ENCODE data around the gene CD44. TPM values are rescaled to one million over a fixed set of nuclear protein-coding genes. Genes with fewer than 3 reads are reported as not detected.

Gene CD44
- total and polyA plus RNA-seq, 10 donors: 60.9 to 521 (median 317) TPM

DNA sequence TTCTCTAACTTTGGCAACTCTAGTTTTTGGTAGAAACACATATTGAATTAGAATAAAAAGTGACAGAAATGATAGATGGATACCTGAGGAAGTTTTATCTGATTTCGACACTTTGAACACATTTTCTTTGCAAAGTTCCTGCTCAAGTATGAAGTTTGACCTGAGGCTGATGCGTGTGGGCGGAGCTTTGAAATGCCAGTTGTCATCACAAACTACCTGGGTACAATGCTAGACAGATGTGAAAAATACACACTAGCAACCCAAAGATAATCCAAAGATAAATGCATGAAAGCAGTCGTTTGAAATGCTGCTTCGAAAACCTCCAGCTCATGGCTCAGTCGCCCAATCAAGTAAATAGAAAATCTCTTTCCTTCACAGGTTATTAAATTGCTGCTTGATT is 54.8 kb downstream of the CD44 start:
- H3K36me3 ChIP-seq: peaks cover 0 to 100% (median 48%) of the 10 kb centered on the region in 6 donors
- DNase-seq: no peak
- intact Hi-C loops (cut with DNase I; ENCODE audit: low total_unique reads): no loop called here

DNA sequence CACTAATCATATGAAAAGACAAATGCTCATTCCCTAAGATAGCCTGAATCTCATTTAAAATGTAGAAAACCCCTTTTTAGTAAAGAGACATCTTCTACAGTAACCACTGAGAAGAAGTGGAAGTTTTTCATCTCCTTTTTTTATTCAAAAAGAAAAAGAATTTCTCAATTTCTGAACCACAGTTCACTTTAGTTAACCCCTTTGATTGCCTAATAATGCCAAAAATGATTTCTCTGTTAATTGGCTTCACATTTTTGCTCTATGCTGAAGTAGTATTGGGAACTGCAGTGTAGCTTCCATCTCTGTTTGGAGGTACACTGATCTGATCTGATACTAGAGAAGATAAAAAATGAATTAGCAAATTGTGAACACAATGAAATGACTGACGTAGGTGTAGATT is 58.3 kb downstream of the CD44 start:
- H3K9me3 ChIP-seq: no peaks in the 10 kb centered on the region
- TF ChIP-seq, protein P1, sequence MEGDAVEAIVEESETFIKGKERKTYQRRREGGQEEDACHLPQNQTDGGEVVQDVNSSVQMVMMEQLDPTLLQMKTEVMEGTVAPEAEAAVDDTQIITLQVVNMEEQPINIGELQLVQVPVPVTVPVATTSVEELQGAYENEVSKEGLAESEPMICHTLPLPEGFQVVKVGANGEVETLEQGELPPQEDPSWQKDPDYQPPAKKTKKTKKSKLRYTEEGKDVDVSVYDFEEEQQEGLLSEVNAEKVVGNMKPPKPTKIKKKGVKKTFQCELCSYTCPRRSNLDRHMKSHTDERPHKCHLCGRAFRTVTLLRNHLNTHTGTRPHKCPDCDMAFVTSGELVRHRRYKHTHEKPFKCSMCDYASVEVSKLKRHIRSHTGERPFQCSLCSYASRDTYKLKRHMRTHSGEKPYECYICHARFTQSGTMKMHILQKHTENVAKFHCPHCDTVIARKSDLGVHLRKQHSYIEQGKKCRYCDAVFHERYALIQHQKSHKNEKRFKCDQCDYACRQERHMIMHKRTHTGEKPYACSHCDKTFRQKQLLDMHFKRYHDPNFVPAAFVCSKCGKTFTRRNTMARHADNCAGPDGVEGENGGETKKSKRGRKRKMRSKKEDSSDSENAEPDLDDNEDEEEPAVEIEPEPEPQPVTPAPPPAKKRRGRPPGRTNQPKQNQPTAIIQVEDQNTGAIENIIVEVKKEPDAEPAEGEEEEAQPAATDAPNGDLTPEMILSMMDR (IDR thresholded peaks at IDR 0.05 in 8 of 11, conservative IDR thresholded peaks at IDR 0.05 in 3 of 11): no peak
- TF ChIP-seq POLR2A (IDR thresholded peaks at IDR 0.05) (no peak), POLR2AphosphoS5 (IDR thresholded peaks at IDR 0.05) (no peak)
- H3K4me3 ChIP-seq: no peak overlapping the region
- intact Hi-C loops (cut with DNase I; ENCODE audit: low total_unique reads): no loop called here
- DNase-seq: no peak
- no peak overlapping the region for H3K27ac ChIP-seq
- peaks cover 5 to 62% (median 31%) of the 10 kb centered on the region in 6 donors for H3K4me1 ChIP-seq
- 86 to 98% (median 91%) methylated on average over 1 of the region's 1 CpG for WGBS, 5 donors
- H3K36me3 ChIP-seq: peaks cover 0 to 99% (median 34%) of the 10 kb centered on the region in 6 donors
- no peaks in the 10 kb centered on the region for H3K27me3 ChIP-seq (replicated peaks in 1 of 7)

More for the DNA sequence above, 54.8 kb downstream of the CD44 start:
- no peak for TF ChIP-seq POLR2A (IDR thresholded peaks at IDR 0.05)
- TF ChIP-seq, protein P1 (IDR thresholded peaks at IDR 0.05 in 8 of 11, conservative IDR thresholded peaks at IDR 0.05 in 3 of 11): no peak
- no peak for TF ChIP-seq POLR2AphosphoS5 (IDR thresholded peaks at IDR 0.05)
- Histone ChIP-seq H3K27me3 (replicated peaks in 1 of 7) (no peaks in the 10 kb centered on the region), H3K27ac (peak overlapping the region in 1 of 8 donors; percentile 52), H3K4me3 (no peak overlapping the region), H3K9me3 (no peaks in the 10 kb centered on the region), H3K4me1 (peaks cover 16 to 91% (median 55%) of the 10 kb centered on the region in 6 donors)
- 87 to 97% (median 94%) methylated on average over 6 of the region's 6 CpGs for WGBS, 5 donors

DNA sequence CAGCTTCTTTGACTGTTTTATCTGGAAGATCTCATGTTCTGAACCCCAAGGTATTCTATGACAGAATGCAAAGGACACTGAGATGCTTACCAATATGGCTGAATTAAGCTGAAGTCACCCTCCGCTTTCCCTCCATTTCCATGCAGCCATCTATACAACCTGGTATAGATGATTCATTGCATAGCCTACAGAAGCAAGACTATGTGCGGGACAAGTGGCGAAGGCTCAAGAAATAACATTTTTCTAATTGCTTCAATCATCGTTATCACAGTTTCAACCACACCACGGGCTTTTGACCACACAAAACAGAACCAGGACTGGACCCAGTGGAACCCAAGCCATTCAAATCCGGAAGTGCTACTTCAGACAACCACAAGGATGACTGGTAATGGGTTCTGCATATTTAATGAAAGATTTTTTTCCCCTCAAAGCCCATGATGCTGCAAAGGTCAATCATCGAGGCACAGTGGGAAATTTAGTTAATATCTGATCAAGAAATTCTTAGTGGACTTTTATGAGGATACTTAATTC is 61.9 kb downstream of the CD44 start:
- no peak overlapping the region for H3K4me3 ChIP-seq
- intact Hi-C loops (cut with DNase I; ENCODE audit: low total_unique reads): no loop called here
- peaks cover 0 to 41% (median 9%) of the 10 kb centered on the region in 6 donors for H3K4me1 ChIP-seq
- no peak for DNase-seq
- TF ChIP-seq POLR2AphosphoS5 (IDR thresholded peaks at IDR 0.05): no peak
- TF ChIP-seq, protein P1 (IDR thresholded peaks at IDR 0.05 in 8 of 11, conservative IDR thresholded peaks at IDR 0.05 in 3 of 11): no peak
- no peak for TF ChIP-seq POLR2A (IDR thresholded peaks at IDR 0.05)
- no peak overlapping the region for H3K27ac ChIP-seq
- H3K36me3 ChIP-seq: peaks cover 0 to 98% (median 45%) of the 10 kb centered on the region in 6 donors
- 85 to 97% (median 89%) methylated on average over 7 of the region's 7 CpGs for WGBS, 5 donors
- no peaks in the 10 kb centered on the region for H3K27me3 ChIP-seq (replicated peaks in 1 of 7)
- H3K9me3 ChIP-seq: no peaks in the 10 kb centered on the region

DNA sequence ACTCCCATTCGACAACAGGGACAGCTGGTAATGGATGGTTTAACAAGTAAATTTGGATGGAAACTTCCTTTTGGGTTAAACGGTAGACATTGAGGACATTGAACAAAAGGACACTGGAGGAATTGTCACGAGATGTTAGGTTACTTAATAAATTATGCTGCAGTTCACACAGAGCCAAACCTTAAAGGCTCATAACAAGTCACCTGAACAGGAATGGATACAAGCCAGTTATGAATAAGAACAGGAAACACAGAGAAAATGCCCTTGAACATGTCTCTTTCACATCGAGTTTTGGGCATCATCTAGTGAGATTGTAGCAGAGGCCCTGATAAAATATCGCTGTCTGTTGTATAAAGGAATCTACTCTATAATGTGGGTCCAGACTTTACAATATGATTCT is 65.6 kb downstream of the CD44 start:
- H3K36me3 ChIP-seq: peaks cover 0 to 97% (median 48%) of the 10 kb centered on the region in 6 donors
- intact Hi-C loops (cut with DNase I; ENCODE audit: low total_unique reads): no loop called here
- H3K27ac ChIP-seq: peak overlapping the region in 1 of 8 donors; percentile 17
- TF ChIP-seq, protein P1 (IDR thresholded peaks at IDR 0.05 in 8 of 11, conservative IDR thresholded peaks at IDR 0.05 in 3 of 11): no peak
- TF ChIP-seq POLR2A (IDR thresholded peaks at IDR 0.05) (no peak), POLR2AphosphoS5 (IDR thresholded peaks at IDR 0.05) (no peak)
- DNase-seq: no peak
- WGBS, 5 donors: 85 to 91% (median 88%) methylated on average over 5 of the region's 5 CpGs
- H3K9me3 ChIP-seq: peaks cover 0 to 3% (median 2%) of the 10 kb centered on the region in 8 donors
- peaks cover 0 to 19% (median 0%) of the 10 kb centered on the region in 6 donors for H3K4me1 ChIP-seq
- H3K27me3 ChIP-seq (replicated peaks in 1 of 7): no peaks in the 10 kb centered on the region
- H3K4me3 ChIP-seq: no peak overlapping the region
